C4-2B (cell line): ENCODE results near the gene MACF1.

Source experiments
- H3K27ac ChIP-seq: fragments of 450-650 bp; 2 replicates; pipeline ENCODE4 v1.5.1; 2017
- ZFX ChIP-seq: fragments of 450-650 bp; IDR thresholded peaks from 2 replicates; pipeline ENCODE4 v1.6.1; 2017
- TF ChIP-seq, protein P1 (sequence below): fragments of 450-650 bp; conservative IDR thresholded peaks from 2 replicates; pipeline ENCODE4 v1.5.1; 2017; ENCODE audit warnings: mild to moderate bottlenecking

MACF1 gene

DNA sequence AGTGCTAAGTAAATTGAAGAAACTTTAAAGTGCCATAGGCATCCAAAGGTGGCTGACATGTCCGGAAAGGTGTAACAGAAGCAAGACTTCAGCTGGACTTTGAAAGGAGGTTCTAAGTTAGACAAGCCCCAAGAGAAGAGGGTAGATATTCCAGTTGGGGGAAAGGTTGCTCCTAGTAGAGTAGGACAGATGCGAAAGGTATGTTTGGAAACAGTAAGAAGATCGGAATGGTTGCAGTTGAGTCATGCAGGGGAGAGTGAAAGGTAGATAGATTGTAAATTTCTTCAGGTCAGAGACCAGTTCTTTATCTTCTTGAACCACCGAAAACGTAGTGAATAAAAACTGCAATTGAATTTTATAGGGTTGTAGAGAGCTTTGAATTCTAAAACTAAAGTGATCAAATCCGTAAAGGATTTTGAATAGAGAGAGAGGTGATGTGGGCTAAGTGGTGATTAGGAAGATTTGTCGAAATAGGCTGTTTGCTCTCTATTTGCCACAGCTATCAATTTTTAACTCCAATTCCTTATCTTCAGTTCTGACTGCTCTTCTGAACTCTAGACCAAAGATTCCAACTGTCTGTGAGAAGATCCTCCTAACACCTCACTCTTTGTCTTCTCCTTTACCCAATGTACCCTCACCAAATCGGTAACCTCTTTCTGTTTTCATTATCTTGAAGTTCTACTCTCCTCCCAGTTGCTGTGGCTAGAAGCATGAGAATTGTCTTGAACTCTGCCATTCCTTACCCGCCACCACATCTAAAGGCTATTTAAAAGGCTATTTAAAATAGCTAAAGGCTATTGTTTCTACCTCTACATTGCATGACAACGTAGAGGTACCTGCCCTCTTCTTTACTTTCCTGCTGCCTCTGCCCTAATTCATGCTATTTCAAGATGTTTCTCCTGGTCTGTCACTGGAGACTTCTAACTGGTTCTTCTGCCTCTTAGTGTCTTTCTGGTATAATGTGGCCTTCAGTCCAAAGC lies 16.7 kb downstream of the MACF1 start:
- TF ChIP-seq, protein P1, sequence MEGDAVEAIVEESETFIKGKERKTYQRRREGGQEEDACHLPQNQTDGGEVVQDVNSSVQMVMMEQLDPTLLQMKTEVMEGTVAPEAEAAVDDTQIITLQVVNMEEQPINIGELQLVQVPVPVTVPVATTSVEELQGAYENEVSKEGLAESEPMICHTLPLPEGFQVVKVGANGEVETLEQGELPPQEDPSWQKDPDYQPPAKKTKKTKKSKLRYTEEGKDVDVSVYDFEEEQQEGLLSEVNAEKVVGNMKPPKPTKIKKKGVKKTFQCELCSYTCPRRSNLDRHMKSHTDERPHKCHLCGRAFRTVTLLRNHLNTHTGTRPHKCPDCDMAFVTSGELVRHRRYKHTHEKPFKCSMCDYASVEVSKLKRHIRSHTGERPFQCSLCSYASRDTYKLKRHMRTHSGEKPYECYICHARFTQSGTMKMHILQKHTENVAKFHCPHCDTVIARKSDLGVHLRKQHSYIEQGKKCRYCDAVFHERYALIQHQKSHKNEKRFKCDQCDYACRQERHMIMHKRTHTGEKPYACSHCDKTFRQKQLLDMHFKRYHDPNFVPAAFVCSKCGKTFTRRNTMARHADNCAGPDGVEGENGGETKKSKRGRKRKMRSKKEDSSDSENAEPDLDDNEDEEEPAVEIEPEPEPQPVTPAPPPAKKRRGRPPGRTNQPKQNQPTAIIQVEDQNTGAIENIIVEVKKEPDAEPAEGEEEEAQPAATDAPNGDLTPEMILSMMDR, result no peak
- no peak for TF ChIP-seq ZFX
- H3K27ac ChIP-seq, result no peak overlapping the region

DNA sequence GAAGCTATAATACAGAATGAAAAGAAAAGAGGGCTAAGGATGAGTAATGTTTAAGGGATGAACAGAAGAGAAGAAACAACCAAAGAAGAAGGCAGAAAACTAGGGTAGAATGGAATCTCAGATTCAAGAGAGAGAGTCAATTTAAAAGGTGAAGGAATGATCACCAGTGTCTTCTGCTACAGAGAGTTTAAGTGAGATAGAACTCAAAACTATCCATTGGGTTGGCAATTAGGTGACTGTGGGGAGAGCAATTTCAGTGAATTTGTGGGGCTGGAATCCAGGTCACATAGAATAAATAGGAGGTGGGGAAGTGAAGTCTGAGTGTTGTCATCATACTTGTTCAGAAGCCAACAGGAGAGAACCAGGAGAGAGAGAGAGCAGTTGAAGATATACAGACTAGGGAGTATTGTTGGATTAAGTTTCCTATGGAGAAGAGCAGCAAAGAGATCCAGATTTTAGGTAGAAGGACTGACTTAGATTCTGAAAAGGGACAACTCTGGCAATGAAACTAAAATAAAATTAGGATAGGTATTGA lies 19.9 kb downstream of the MACF1 start:
- H3K27ac ChIP-seq, result no peak overlapping the region
- TF ChIP-seq, protein P1, result no peak
- TF ChIP-seq ZFX, result no peak

DNA sequence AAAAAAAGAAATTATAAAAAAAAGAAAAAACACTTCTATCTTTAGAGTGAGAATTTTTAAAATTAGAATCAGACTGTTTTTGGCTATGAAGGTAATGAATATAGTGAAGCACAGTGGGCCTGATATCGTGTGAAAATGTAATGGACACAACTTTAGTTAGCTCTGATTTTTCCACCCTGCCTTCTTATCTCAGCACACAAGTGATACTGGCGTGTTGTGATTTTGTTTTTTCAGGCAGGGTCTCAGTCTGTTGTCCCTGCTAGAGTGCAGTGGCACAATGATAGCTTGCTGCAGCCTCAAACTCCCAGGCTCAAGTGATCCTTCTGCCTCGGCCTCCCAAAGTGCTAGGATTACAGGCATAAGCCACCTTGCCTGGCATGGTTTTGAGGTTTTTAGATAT lies 22.3 kb downstream of the MACF1 start:
- TF ChIP-seq ZFX, result no peak
- TF ChIP-seq, protein P1, result no peak
- no peak overlapping the region for H3K27ac ChIP-seq

DNA sequence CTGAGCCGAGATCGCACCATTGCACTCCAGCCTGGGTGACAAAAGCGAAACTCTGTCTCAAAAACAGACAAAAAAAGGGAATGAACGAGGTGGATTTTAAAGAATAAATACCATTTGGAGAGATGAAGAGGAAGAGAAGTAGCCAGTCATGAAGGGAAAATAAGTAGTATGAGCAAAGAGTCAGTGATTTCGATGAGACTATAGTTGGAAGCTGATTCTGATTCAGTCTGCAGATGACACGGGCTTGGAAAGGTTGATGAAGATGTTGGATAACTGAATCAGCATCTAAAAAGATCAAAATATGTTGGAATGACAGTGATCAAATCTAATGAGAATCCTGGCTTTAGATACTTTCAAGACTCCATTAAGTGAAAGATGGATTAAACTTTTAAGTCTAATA lies 23.8 kb downstream of the MACF1 start:
- TF ChIP-seq ZFX, result no peak
- TF ChIP-seq, protein P1, result no peak
- H3K27ac ChIP-seq, result no peak overlapping the region

DNA sequence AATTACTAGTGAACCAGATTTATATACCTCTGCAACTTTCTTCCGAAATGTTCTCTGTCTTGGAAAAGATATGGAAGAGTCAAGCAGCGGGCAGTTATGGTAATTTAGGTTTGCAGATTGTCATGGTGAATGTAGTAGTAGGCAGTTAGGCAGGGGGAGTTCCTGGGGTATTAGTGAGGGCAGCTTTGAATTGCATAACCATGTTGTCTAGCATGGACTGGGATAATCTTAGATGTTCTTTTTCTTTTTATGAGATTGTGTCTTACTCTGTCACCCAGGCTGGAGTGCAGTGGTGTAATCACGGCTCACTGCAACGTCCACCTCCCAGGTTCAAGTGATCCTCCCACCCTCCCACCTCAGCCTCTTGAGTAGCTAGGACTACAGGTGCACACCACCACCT lies 25.0 kb downstream of the MACF1 start:
- H3K27ac ChIP-seq, result no peak overlapping the region

DNA sequence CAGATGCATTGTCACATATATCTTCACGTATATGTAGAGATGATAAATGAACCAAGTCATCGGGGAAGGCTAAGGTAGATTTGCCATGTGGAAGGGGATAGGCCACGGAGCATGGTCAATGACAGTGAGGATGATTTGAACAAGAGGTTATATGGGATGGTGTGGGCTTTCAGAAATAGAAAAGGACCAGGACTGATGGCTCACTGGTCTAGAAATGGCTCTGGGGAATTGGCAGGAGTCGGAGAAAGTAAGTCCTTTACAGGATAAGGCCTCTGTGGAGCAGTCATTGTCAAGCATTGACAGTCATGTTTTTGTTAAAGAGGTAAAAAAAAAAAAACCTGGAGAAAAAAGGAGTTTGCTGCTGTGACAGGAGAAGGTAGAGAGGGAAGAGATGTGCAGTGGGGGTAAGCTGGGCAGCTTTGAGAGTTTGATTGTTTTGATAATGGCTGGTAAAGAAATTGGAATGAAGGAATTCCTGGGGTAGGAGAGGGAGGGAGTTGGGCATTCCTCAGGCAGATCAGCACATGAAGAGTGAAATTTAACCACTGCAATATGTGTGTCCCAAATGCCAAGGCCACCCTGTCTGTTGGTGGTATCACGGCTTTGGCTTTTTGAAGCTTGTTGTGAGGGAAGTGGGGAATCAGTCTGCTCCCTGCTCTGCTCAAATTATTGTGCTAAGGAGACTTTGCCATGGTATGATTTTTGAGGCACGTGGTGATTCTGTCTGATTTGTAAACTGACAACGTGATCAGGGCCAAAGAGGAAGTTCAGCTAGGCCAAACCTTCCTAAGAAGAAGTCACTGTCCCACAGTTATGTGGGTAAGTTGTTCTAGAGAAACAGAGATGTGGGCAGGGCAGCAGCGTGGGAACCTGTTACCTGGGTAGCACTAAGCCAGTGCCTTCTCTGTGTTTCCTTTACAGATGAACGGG lies 26.0 kb downstream of the MACF1 start:
- no peak overlapping the region; the same call in 1 of the 2 replicates for H3K27ac ChIP-seq
- TF ChIP-seq ZFX, result no peak
- TF ChIP-seq, protein P1, result no peak

More for the DNA sequence above, 25.0 kb downstream of the MACF1 start:
- TF ChIP-seq ZFX, result no peak
- TF ChIP-seq, protein P1, result no peak
